Measurements from ENCODE around the gene SIGLEC6.

SIGLEC6 gene

GRCh38 chr19:51539821-51540366 lies 8.4 kb upstream of the SIGLEC6 start:
- no peak overlapping the region for H3K4me3 ChIP-seq (ENCODE audit: low read depth in 1 of 5, low read length in 5 of 5)
- no peaks in the 10 kb centered on the region for H3K4me1 ChIP-seq (ENCODE audit: control insufficient read depth in 5 of 5, insufficient read depth in 5 of 5, low read length in 5 of 5)
- no peaks in the 10 kb centered on the region for H3K36me3 ChIP-seq (ENCODE audit: control insufficient read depth in 5 of 5, insufficient read depth in 5 of 5, low read length in 5 of 5)
- H3K27me3 ChIP-seq (ENCODE audit: control insufficient read depth in 5 of 5, insufficient read depth in 4 of 5, low read length in 5 of 5), result peaks cover 6 to 28% (median 21%) of the 10 kb centered on the region in 5 donors
- no peaks in the 10 kb centered on the region for H3K9me3 ChIP-seq (ENCODE audit: control insufficient read depth in 5 of 5, low read length in 5 of 5)
- H3K9ac ChIP-seq (ENCODE audit: low read length in 5 of 5), result no peak overlapping the region
- no peak overlapping the region for H3K27ac ChIP-seq (ENCODE audit: low read depth, low read length)

GRCh38 chr19:51535535-51535934 lies 4.1 kb upstream of the SIGLEC6 start:
- H3K4me1 ChIP-seq (ENCODE audit: control insufficient read depth in 5 of 5, insufficient read depth in 5 of 5, low read length in 5 of 5), result no peaks in the 10 kb centered on the region
- no peaks in the 10 kb centered on the region for H3K36me3 ChIP-seq (ENCODE audit: control insufficient read depth in 5 of 5, insufficient read depth in 5 of 5, low read length in 5 of 5)
- no peak overlapping the region for H3K4me3 ChIP-seq (ENCODE audit: low read depth in 1 of 5, low read length in 5 of 5)
- no peak overlapping the region for H3K27ac ChIP-seq (ENCODE audit: low read depth, low read length)
- no peaks in the 10 kb centered on the region for H3K9me3 ChIP-seq (ENCODE audit: control insufficient read depth in 5 of 5, low read length in 5 of 5)
- H3K9ac ChIP-seq (ENCODE audit: low read length in 5 of 5), result no peak overlapping the region
- H3K27me3 ChIP-seq (ENCODE audit: control insufficient read depth in 5 of 5, insufficient read depth in 4 of 5, low read length in 5 of 5), result peaks cover 3 to 21% (median 17%) of the 10 kb centered on the region in 5 donors

GRCh38 chr19:51530616-51531015 lies 854 bp downstream of the SIGLEC6 start:
- H3K27me3 ChIP-seq (ENCODE audit: control insufficient read depth in 5 of 5, insufficient read depth in 4 of 5, low read length in 5 of 5), result peaks cover 14 to 26% (median 19%) of the 10 kb centered on the region in 5 donors
- no peaks in the 10 kb centered on the region for H3K4me1 ChIP-seq (ENCODE audit: control insufficient read depth in 5 of 5, insufficient read depth in 5 of 5, low read length in 5 of 5)
- no peaks in the 10 kb centered on the region for H3K9me3 ChIP-seq (ENCODE audit: control insufficient read depth in 5 of 5, low read length in 5 of 5)
- H3K36me3 ChIP-seq (ENCODE audit: control insufficient read depth in 5 of 5, insufficient read depth in 5 of 5, low read length in 5 of 5), result no peaks in the 10 kb centered on the region
- H3K27ac ChIP-seq (ENCODE audit: low read depth, low read length), result no peak overlapping the region
- no peak overlapping the region for H3K4me3 ChIP-seq (ENCODE audit: low read depth in 1 of 5, low read length in 5 of 5)
- no peak overlapping the region for H3K9ac ChIP-seq (ENCODE audit: low read length in 5 of 5)

GRCh38 chr19:51529301-51529700 lies 2.2 kb downstream of the SIGLEC6 start:
- no peaks in the 10 kb centered on the region for H3K36me3 ChIP-seq (ENCODE audit: control insufficient read depth in 5 of 5, insufficient read depth in 5 of 5, low read length in 5 of 5)
- H3K9me3 ChIP-seq (ENCODE audit: control insufficient read depth in 5 of 5, low read length in 5 of 5), result peaks cover 0 to 10% (median 3%) of the 10 kb centered on the region in 5 donors
- H3K4me1 ChIP-seq (ENCODE audit: control insufficient read depth in 5 of 5, insufficient read depth in 5 of 5, low read length in 5 of 5), result no peaks in the 10 kb centered on the region
- H3K27me3 ChIP-seq (ENCODE audit: control insufficient read depth in 5 of 5, insufficient read depth in 4 of 5, low read length in 5 of 5), result peaks cover 21 to 37% (median 25%) of the 10 kb centered on the region in 5 donors
- H3K4me3 ChIP-seq (ENCODE audit: low read depth in 1 of 5, low read length in 5 of 5), result no peak overlapping the region
- H3K27ac ChIP-seq (ENCODE audit: low read depth, low read length), result no peak overlapping the region
- H3K9ac ChIP-seq (ENCODE audit: low read length in 5 of 5), result no peak overlapping the region

GRCh38 chr19:51525651-51526050 lies 5.8 kb downstream of the SIGLEC6 start:
- H3K9ac ChIP-seq (ENCODE audit: low read length in 5 of 5), result no peak overlapping the region
- H3K4me1 ChIP-seq (ENCODE audit: control insufficient read depth in 5 of 5, insufficient read depth in 5 of 5, low read length in 5 of 5), result no peaks in the 10 kb centered on the region
- H3K4me3 ChIP-seq (ENCODE audit: low read depth in 1 of 5, low read length in 5 of 5), result no peak overlapping the region
- H3K36me3 ChIP-seq (ENCODE audit: control insufficient read depth in 5 of 5, insufficient read depth in 5 of 5, low read length in 5 of 5), result no peaks in the 10 kb centered on the region
- H3K27ac ChIP-seq (ENCODE audit: low read depth, low read length), result no peak overlapping the region
- peaks cover 0 to 13% (median 3%) of the 10 kb centered on the region in 5 donors for H3K9me3 ChIP-seq (ENCODE audit: control insufficient read depth in 5 of 5, low read length in 5 of 5)
- H3K27me3 ChIP-seq (ENCODE audit: control insufficient read depth in 5 of 5, insufficient read depth in 4 of 5, low read length in 5 of 5), result peaks cover 13 to 38% (median 22%) of the 10 kb centered on the region in 5 donors

- no peak overlapping the region for H3K9ac ChIP-seq (ENCODE audit: low read length in 5 of 5)
- H3K4me1 ChIP-seq (ENCODE audit: control insufficient read depth in 5 of 5, insufficient read depth in 5 of 5, low read length in 5 of 5), result no peaks in the 10 kb centered on the region
- peaks cover 10 to 34% (median 20%) of the 10 kb centered on the region in 5 donors for H3K27me3 ChIP-seq (ENCODE audit: control insufficient read depth in 5 of 5, insufficient read depth in 4 of 5, low read length in 5 of 5)
Observed at GRCh38 chr19:51524666-51525264, 6.7 kb downstream of the SIGLEC6 start.

GRCh38 chr19:51521781-51522180 lies 9.7 kb downstream of the SIGLEC6 start:
- Histone ChIP-seq H3K9ac (ENCODE audit: low read length in 5 of 5) (no peak overlapping the region), H3K27me3 (ENCODE audit: control insufficient read depth in 5 of 5, insufficient read depth in 4 of 5, low read length in 5 of 5) (peaks cover 8 to 22% (median 10%) of the 10 kb centered on the region in 5 donors), H3K9me3 (ENCODE audit: control insufficient read depth in 5 of 5, low read length in 5 of 5) (peaks cover 0 to 13% (median 4%) of the 10 kb centered on the region in 5 donors), H3K36me3 (ENCODE audit: control insufficient read depth in 5 of 5, insufficient read depth in 5 of 5, low read length in 5 of 5) (no peaks in the 10 kb centered on the region), H3K27ac (ENCODE audit: low read depth, low read length) (no peak overlapping the region), H3K4me1 (ENCODE audit: control insufficient read depth in 5 of 5, insufficient read depth in 5 of 5, low read length in 5 of 5) (no peaks in the 10 kb centered on the region), H3K4me3 (ENCODE audit: low read depth in 1 of 5, low read length in 5 of 5) (no peak overlapping the region)

More at GRCh38 chr19:51524666-51525264, 6.7 kb downstream of the SIGLEC6 start:
- Histone ChIP-seq H3K4me3 (ENCODE audit: low read depth in 1 of 5, low read length in 5 of 5) (no peak overlapping the region), H3K27ac (ENCODE audit: low read depth, low read length) (no peak overlapping the region), H3K9me3 (ENCODE audit: control insufficient read depth in 5 of 5, low read length in 5 of 5) (peaks cover 0 to 13% (median 3%) of the 10 kb centered on the region in 5 donors), H3K36me3 (ENCODE audit: control insufficient read depth in 5 of 5, insufficient read depth in 5 of 5, low read length in 5 of 5) (no peaks in the 10 kb centered on the region)

GRCh38 chr19:51521357-51521756 lies 10.1 kb downstream of the SIGLEC6 start:
- H3K9ac ChIP-seq (ENCODE audit: low read length in 5 of 5), result no peak overlapping the region
- peaks cover 8 to 22% (median 10%) of the 10 kb centered on the region in 5 donors for H3K27me3 ChIP-seq (ENCODE audit: control insufficient read depth in 5 of 5, insufficient read depth in 4 of 5, low read length in 5 of 5)
- H3K9me3 ChIP-seq (ENCODE audit: control insufficient read depth in 5 of 5, low read length in 5 of 5), result peaks cover 0 to 13% (median 4%) of the 10 kb centered on the region in 5 donors
- no peaks in the 10 kb centered on the region for H3K4me1 ChIP-seq (ENCODE audit: control insufficient read depth in 5 of 5, insufficient read depth in 5 of 5, low read length in 5 of 5)
- H3K27ac ChIP-seq (ENCODE audit: low read depth, low read length), result no peak overlapping the region
- H3K36me3 ChIP-seq (ENCODE audit: control insufficient read depth in 5 of 5, insufficient read depth in 5 of 5, low read length in 5 of 5), result no peaks in the 10 kb centered on the region
- no peak overlapping the region for H3K4me3 ChIP-seq (ENCODE audit: low read depth in 1 of 5, low read length in 5 of 5)

- Histone ChIP-seq H3K4me3 (ENCODE audit: low read depth in 1 of 5, low read length in 5 of 5) (no peak overlapping the region), H3K27ac (ENCODE audit: low read depth, low read length) (no peak overlapping the region), H3K4me1 (ENCODE audit: control insufficient read depth in 5 of 5, insufficient read depth in 5 of 5, low read length in 5 of 5) (no peaks in the 10 kb centered on the region), H3K36me3 (ENCODE audit: control insufficient read depth in 5 of 5, insufficient read depth in 5 of 5, low read length in 5 of 5) (no peaks in the 10 kb centered on the region), H3K27me3 (ENCODE audit: control insufficient read depth in 5 of 5, insufficient read depth in 4 of 5, low read length in 5 of 5) (peaks cover 8 to 20% (median 10%) of the 10 kb centered on the region in 5 donors), H3K9me3 (ENCODE audit: control insufficient read depth in 5 of 5, low read length in 5 of 5) (peaks cover 0 to 13% (median 4%) of the 10 kb centered on the region in 5 donors), H3K9ac (ENCODE audit: low read length in 5 of 5) (no peak overlapping the region)
Observed at GRCh38 chr19:51520728-51521127, 10.7 kb downstream of the SIGLEC6 start.

GRCh38 chr19:51514866-51515481 lies 16.5 kb downstream of the SIGLEC6 start:
- H3K9me3 ChIP-seq (ENCODE audit: control insufficient read depth in 5 of 5, low read length in 5 of 5), result peaks cover 0 to 2% (median 0%) of the 10 kb centered on the region in 5 donors

More at GRCh38 chr19:51514866-51515481, 16.5 kb downstream of the SIGLEC6 start:
- peaks cover 0 to 11% (median 0%) of the 10 kb centered on the region in 5 donors for H3K27me3 ChIP-seq (ENCODE audit: control insufficient read depth in 5 of 5, insufficient read depth in 4 of 5, low read length in 5 of 5)
- no peaks in the 10 kb centered on the region for H3K4me1 ChIP-seq (ENCODE audit: control insufficient read depth in 5 of 5, insufficient read depth in 5 of 5, low read length in 5 of 5)
- no peak overlapping the region for H3K4me3 ChIP-seq (ENCODE audit: low read depth in 1 of 5, low read length in 5 of 5)
- no peaks in the 10 kb centered on the region for H3K36me3 ChIP-seq (ENCODE audit: control insufficient read depth in 5 of 5, insufficient read depth in 5 of 5, low read length in 5 of 5)
- H3K9ac ChIP-seq (ENCODE audit: low read length in 5 of 5), result no peak overlapping the region
- H3K27ac ChIP-seq (ENCODE audit: low read depth, low read length), result no peak overlapping the region
